Measurements from ENCODE around the gene COBLL1. TPM values are rescaled to one million over a fixed set of nuclear protein-coding genes. Genes with fewer than 3 reads are reported as not detected.

Gene COBLL1
- total RNA-seq, 1 experiment from 2014 or later: 3.6 TPM

DNA sequence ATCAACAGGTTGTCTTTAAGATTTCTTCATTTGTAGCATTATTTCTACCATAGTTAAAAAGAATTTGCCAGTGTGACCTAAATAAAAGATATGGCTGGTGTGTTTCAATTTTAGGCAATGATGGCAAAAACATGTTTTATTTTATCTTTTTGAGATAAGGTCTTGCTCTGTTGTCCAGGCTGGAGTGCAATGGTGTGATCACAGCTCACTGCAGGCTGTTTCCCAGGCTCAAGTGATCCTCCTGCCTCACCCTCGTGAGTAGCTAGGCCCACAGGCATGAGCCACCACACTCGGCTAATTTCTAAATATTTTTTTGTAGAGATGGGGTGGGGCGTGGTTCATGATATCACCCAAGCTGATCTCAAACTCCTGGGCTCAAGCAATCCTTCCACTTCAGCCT lies 47.0 kb upstream of the COBLL1 start:
- BruUV-seq (replicated peaks): no TSS peak
- Histone ChIP-seq H4K20me1 (ENCODE audit: low read length) (no peaks in the 10 kb centered on the region), H3K79me2 (ENCODE audit: low read length) (no peaks in the 10 kb centered on the region), H3K27ac (ENCODE audit: low read length) (no peak overlapping the region), H3K4me3 (ENCODE audit: low read length) (no peak overlapping the region), H3K9me2 (replicated peaks; ENCODE audit: low read length) (no peaks in the 10 kb centered on the region), H3K4me1 (ENCODE audit: insufficient read depth, low read length) (no peaks in the 10 kb centered on the region), H3K4me2 (ENCODE audit: low read length) (no peak overlapping the region), H3K36me3 (ENCODE audit: low read depth, low read length) (no peaks in the 10 kb centered on the region), H2AFZ (ENCODE audit: low read length) (no peak overlapping the region), H3K9me3 (ENCODE audit: low read length) (no peaks in the 10 kb centered on the region), H3K9ac (ENCODE audit: low read length) (no peak overlapping the region), H3F3A (ENCODE audit: low read length, unreplicated experiment) (no peaks in the 10 kb centered on the region), H3K27me3 (ENCODE audit: low read length) (no peaks in the 10 kb centered on the region)
- intact Hi-C loops (cut with micrococcal nuclease): no loop called here
- POLR2A ChIA-PET (ENCODE audit: unreplicated experiment): no interaction called here
- ATAC-seq (no peak), DNase-seq (no peak)
- CTCF ChIA-PET: no interaction called here
- TF ChIP-seq, protein P1, sequence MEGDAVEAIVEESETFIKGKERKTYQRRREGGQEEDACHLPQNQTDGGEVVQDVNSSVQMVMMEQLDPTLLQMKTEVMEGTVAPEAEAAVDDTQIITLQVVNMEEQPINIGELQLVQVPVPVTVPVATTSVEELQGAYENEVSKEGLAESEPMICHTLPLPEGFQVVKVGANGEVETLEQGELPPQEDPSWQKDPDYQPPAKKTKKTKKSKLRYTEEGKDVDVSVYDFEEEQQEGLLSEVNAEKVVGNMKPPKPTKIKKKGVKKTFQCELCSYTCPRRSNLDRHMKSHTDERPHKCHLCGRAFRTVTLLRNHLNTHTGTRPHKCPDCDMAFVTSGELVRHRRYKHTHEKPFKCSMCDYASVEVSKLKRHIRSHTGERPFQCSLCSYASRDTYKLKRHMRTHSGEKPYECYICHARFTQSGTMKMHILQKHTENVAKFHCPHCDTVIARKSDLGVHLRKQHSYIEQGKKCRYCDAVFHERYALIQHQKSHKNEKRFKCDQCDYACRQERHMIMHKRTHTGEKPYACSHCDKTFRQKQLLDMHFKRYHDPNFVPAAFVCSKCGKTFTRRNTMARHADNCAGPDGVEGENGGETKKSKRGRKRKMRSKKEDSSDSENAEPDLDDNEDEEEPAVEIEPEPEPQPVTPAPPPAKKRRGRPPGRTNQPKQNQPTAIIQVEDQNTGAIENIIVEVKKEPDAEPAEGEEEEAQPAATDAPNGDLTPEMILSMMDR (conservative IDR thresholded peaks at IDR 0.05; ENCODE audit: low read depth, low read length): no peak
- TF ChIP-seq EZH2 (IDR thresholded peaks at IDR 0.05; ENCODE audit: low read length, unreplicated experiment) (no peak), EZH2phosphoT487 (IDR thresholded peaks at IDR 0.05; ENCODE audit: borderline replicate concordance, low read length) (no peak)

DNA sequence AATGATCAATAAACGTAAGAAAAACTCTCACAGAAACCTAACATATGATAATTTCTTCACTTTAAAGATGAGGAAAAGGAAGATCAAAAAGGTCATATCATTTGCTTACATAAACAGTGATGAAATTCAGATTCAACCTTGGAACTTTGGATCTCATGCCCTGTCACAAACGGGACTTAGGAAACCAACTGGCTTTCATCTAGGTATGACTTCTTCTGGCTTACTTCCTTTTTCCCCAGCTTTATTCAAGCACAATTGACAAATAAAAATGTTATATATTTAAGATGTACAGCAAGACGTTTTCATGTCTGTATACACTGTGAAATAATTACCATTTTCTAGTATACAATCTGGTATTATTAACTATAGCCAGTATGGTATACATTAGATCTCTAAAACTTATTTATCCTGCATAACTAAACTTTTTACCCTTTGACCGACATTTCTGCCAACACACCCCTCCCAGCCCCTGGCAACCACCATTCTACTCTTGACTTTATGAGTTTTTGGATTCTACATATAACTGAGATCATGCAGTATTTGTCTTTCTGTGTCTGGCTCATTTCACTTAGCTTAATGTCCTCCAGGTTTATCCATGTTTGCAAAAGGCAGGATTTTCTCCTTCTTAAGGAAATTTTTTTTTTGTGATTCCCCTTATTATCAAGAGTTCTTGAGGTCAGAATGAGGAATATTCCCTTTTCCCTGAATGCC lies 46.0 kb upstream of the COBLL1 start:
- H3K9me3 ChIP-seq (ENCODE audit: low read length): no peaks in the 10 kb centered on the region
- H4K20me1 ChIP-seq (ENCODE audit: low read length): no peaks in the 10 kb centered on the region
- H3K9ac ChIP-seq (ENCODE audit: low read length): no peak overlapping the region
- no peaks in the 10 kb centered on the region for H3F3A ChIP-seq (ENCODE audit: low read length, unreplicated experiment)
- intact Hi-C loops (cut with micrococcal nuclease): no loop called here
- ChIA-PET POLR2A (ENCODE audit: unreplicated experiment) (no interaction called here), CTCF (interaction anchor here (0.6 kb wide), 1 partner anchor 146 kb away, joined by 5 read pairs; no protein-coding TSS in a partner anchor)
- H3K4me1 ChIP-seq (ENCODE audit: insufficient read depth, low read length): no peaks in the 10 kb centered on the region
- no peak overlapping the region for H3K4me3 ChIP-seq (ENCODE audit: low read length)
- no peaks in the 10 kb centered on the region for H3K9me2 ChIP-seq (replicated peaks; ENCODE audit: low read length)
- DNase-seq: no peak
- TF ChIP-seq EZH2phosphoT487 (IDR thresholded peaks at IDR 0.05; ENCODE audit: borderline replicate concordance, low read length) (no peak), EZH2 (IDR thresholded peaks at IDR 0.05; ENCODE audit: low read length, unreplicated experiment) (no peak)
- TF ChIP-seq, protein P1 (conservative IDR thresholded peaks at IDR 0.05; ENCODE audit: low read depth, low read length): no peak
- no TSS peak for BruUV-seq (replicated peaks)
- no peaks in the 10 kb centered on the region for H3K27me3 ChIP-seq (ENCODE audit: low read length)
- no peak overlapping the region for H3K27ac ChIP-seq (ENCODE audit: low read length)
- no peaks in the 10 kb centered on the region for H3K36me3 ChIP-seq (ENCODE audit: low read depth, low read length)
- ATAC-seq: no peak
- H2AFZ ChIP-seq (ENCODE audit: low read length): no peak overlapping the region
- H3K79me2 ChIP-seq (ENCODE audit: low read length): no peaks in the 10 kb centered on the region
- no peak overlapping the region for H3K4me2 ChIP-seq (ENCODE audit: low read length)

DNA sequence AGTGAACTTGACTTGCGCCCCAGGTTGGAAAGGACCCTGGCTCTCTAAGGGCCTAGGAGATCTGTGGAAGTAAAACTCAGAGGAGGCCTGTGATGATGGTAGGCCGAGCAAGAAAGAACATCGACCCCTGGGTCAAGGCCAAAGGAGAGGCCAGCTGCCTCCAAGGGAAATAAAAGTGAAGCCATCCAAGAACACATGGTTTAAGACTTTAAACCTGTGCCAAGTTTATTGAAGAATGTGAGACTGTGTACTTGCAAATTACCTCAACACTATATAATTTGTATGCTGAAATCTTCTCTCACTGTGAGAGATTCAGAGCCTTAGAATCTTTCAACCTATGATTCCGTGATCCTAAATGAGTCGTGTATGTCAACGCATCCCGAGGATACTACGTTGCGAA lies 40.7 kb upstream of the COBLL1 start:
- no peaks in the 10 kb centered on the region; the same call in 1 of the 2 replicates for H3K9me2 ChIP-seq (replicated peaks; ENCODE audit: low read length)
- no peaks in the 10 kb centered on the region for H3K36me3 ChIP-seq (ENCODE audit: low read depth, low read length)
- no peaks in the 10 kb centered on the region for H3K9me3 ChIP-seq (ENCODE audit: low read length)
- BruUV-seq (replicated peaks): no TSS peak
- H3K4me3 ChIP-seq (ENCODE audit: low read length): no peak overlapping the region
- H3F3A ChIP-seq (ENCODE audit: low read length, unreplicated experiment): no peaks in the 10 kb centered on the region
- H3K27me3 ChIP-seq (ENCODE audit: low read length): no peaks in the 10 kb centered on the region
- DNase-seq: no peak
- H4K20me1 ChIP-seq (ENCODE audit: low read length): no peaks in the 10 kb centered on the region
- TF ChIP-seq, protein P1 (conservative IDR thresholded peaks at IDR 0.05; ENCODE audit: low read depth, low read length): no peak
- TF ChIP-seq EZH2 (IDR thresholded peaks at IDR 0.05; ENCODE audit: low read length, unreplicated experiment): no peak
- TF ChIP-seq EZH2phosphoT487 (IDR thresholded peaks at IDR 0.05; ENCODE audit: borderline replicate concordance, low read length): no peak
- no peak overlapping the region for H2AFZ ChIP-seq (ENCODE audit: low read length)
- intact Hi-C loops (cut with micrococcal nuclease): no loop called here
- H3K4me2 ChIP-seq (ENCODE audit: low read length): no peak overlapping the region
- CTCF ChIA-PET: no interaction called here
- no peak overlapping the region for H3K27ac ChIP-seq (ENCODE audit: low read length)
- no peaks in the 10 kb centered on the region for H3K79me2 ChIP-seq (ENCODE audit: low read length)
- no peaks in the 10 kb centered on the region for H3K4me1 ChIP-seq (ENCODE audit: insufficient read depth, low read length)
- POLR2A ChIA-PET (ENCODE audit: unreplicated experiment): no interaction called here
- no peak overlapping the region for H3K9ac ChIP-seq (ENCODE audit: low read length)
- ATAC-seq: no peak

All from PC-3 (cell line).